OCI-LY7 (cell line): ENCODE results near the gene RBP7. TPM values are rescaled to one million over a fixed set of nuclear protein-coding genes. Genes with fewer than 3 reads are reported as not detected.

ENCODE experiments used
- microRNA-seq: library from miRNA; unstranded; fragments of <30 nt; microRNA quantifications from one replicate; pipeline ENCODE4 v1.2.0, GENCODE V29; 2022; ENCODE audit warnings: borderline replicate concordance
- small RNA-seq: library from RNA; depleted of rRNA; stranded (forward); fragments of <200 nt; gene quantifications from one replicate; pipeline ENCODE3, GENCODE V24; 2014
- total RNA-seq, 2 experiments: library from RNA; depleted of rRNA in 1 of 2; stranded (reverse); fragments of >200 nt in 1 of 2; shearing (Covaris generic) in 1 of 2; gene quantifications; 2 replicates each; pipeline ENCODE4 v1.2.3, GENCODE V29; 2014 to 2022

Gene RBP7
- total RNA-seq, 2 experiments from 2014 or later, result not detected

Small RNAs within 50 kb of the gene (microRNA-seq; reads per million reads assigned to microRNA genes)
- 2.3 reads per million for gene MIR5697

Small RNAs within 50 kb of the gene (small RNA-seq; reads per million reads assigned to genes)
- gene MIR5697, result not detected

Other genes with a start within 250 kb of the RBP7 start
- gene CLSTN1, start 173.3 kb upstream of the RBP7 start, total RNA-seq (2014; rRNA removed; shearing (Covaris generic)), result 49.4 and 58.6 TPM in 2 replicates
- 124 and 141 TPM in 2 replicates for gene CLSTN1, start 173.3 kb upstream of the RBP7 start, total RNA-seq (2022)
- 9.6 and 14.7 TPM in 2 replicates for gene CTNNBIP1, start 87.0 kb upstream of the RBP7 start, total RNA-seq (2014; rRNA removed; shearing (Covaris generic))
- gene CTNNBIP1, start 87.0 kb upstream of the RBP7 start, total RNA-seq (2022), result 17.4 and 21.3 TPM in 2 replicates
- 19.1 and 29.3 TPM in 2 replicates for gene LZIC, start 53.8 kb upstream of the RBP7 start, total RNA-seq (2014; rRNA removed; shearing (Covaris generic))
- gene LZIC, start 53.8 kb upstream of the RBP7 start, total RNA-seq (2022), result 28.1 and 31.4 TPM in 2 replicates
- gene NMNAT1, start 53.8 kb upstream of the RBP7 start, total RNA-seq (2014; rRNA removed; shearing (Covaris generic)), result 3.8 and 5.4 TPM in 2 replicates
- 6.5 and 7.0 TPM in 2 replicates for gene NMNAT1, start 53.8 kb upstream of the RBP7 start, total RNA-seq (2022)
- gene UBE4B, start 35.7 kb downstream of the RBP7 start, total RNA-seq (2014; rRNA removed; shearing (Covaris generic)), result 19.7 and 21.5 TPM in 2 replicates
- 40.7 and 40.9 TPM in 2 replicates for gene UBE4B, start 35.7 kb downstream of the RBP7 start, total RNA-seq (2022)
- 2.2 and 3.8 TPM in 2 replicates for gene KIF1B, start 213.3 kb downstream of the RBP7 start, total RNA-seq (2014; rRNA removed; shearing (Covaris generic))
- 3.9 and 4.8 TPM in 2 replicates for gene KIF1B, start 213.3 kb downstream of the RBP7 start, total RNA-seq (2022)